Kidney (tissue), 14 donors: ENCODE data around the gene CAVIN3. TPM values are rescaled to one million over a fixed set of nuclear protein-coding genes. Genes with fewer than 3 reads are reported as not detected.
"Not testable (repeated sequence)": the region's sequence is repeated elsewhere in the genome, so short reads cannot be mapped to it uniquely, and the experiment has no call there.

Experiments
- DNase-seq, 5 donors: peaks; one replicate each; pipeline ENCODE4 v3.0.0-alpha.2; 2013 to 2020
- FAIRE-seq: peaks from 2 replicates; lab custom pipeline; 2012; peaks lifted over from hg19 to GRCh38; lab: Jason Lieb, UNC
- H3K27ac ChIP-seq, 2 donors: one replicate each; pipeline ENCODE4 v1.7.0; 2013; ENCODE audit warnings: low read depth in 2 of 2, low read length in 2 of 2, inconsistent platforms in 1 of 2
- H3K27me3 ChIP-seq: one replicate; pipeline ENCODE4 v1.7.1; 2013; ENCODE audit warnings: low read length, inconsistent platforms; ENCODE audit not compliant: control insufficient read depth, insufficient read depth
- H3K36me3 ChIP-seq, 3 donors: one replicate each; pipeline versions ENCODE4 v1.7.0 to v1.7.1; 2013; ENCODE audit warnings: low read length in 3 of 3, control low read depth in 1 of 3, inconsistent platforms in 1 of 3; ENCODE audit not compliant: insufficient read depth in 3 of 3, control insufficient read depth in 2 of 3
- H3K4me1 ChIP-seq, 3 donors: one replicate each; pipeline versions ENCODE4 v1.7.0 to v1.7.1; 2013; ENCODE audit warnings: low read length in 3 of 3, inconsistent platforms in 1 of 3, low read depth in 1 of 3; ENCODE audit not compliant: control insufficient read depth in 2 of 3, insufficient read depth in 2 of 3
- H3K4me3 ChIP-seq, 3 donors: one replicate each; pipeline versions ENCODE4 v1.7.0 to v1.8.1; 2013; ENCODE audit warnings: low read length in 3 of 3, control low read depth in 1 of 3, inconsistent platforms in 1 of 3
- H3K9ac ChIP-seq, 3 donors: one replicate each; pipeline versions ENCODE4 v1.7.0 to v1.7.1; 2013; ENCODE audit warnings: low read length in 3 of 3, control low read depth in 1 of 3, inconsistent platforms in 1 of 3
- H3K9me3 ChIP-seq, 3 donors: one replicate each; pipeline versions ENCODE4 v1.7.0 to v1.7.1; 2013; ENCODE audit warnings: low read length in 3 of 3, control low read depth in 1 of 3, inconsistent platforms in 1 of 3; ENCODE audit not compliant: control insufficient read depth in 2 of 3, insufficient read depth in 1 of 3
- CTCF ChIP-seq: IDR thresholded peaks from 3 replicates; pipeline ENCODE4 v1.5.1; 2012; ENCODE audit warnings: mild to moderate bottlenecking, moderate library complexity, borderline replicate concordance; ENCODE audit not compliant: insufficient read depth; ENCODE audit errors: extremely low read depth
- intact Hi-C: fragments of 100-400 bp; cut with DNase I; formaldehyde crosslinking; loops from one replicate; pipeline ENCODE4 v1.11.1; 2022
- polyA plus RNA-seq: library from polyadenylated mRNA; stranded (reverse); fragments of 350-450 nt; fragmentation: Illumina TruSeq; extraction: RNeasy Lipid Tissue Mini Kit (QIAGEN cat#74804); gene quantifications from one replicate; pipeline ENCODE4 v1.2.3, GENCODE V29; 2014; ENCODE audit warnings: low read depth, low replicate concordance; ENCODE audit not compliant: insufficient read depth
- total RNA-seq: library from RNA; stranded (reverse); fragmentation: NEBNext Ultra II Directional; extraction: Animal tissue kit (Norgen Biotek cat#: 25700); gene quantifications from one replicate; pipeline ENCODE4 v1.2.1, GENCODE V29; 2021
- donor health status: control.
- donor health status: control.
- donor health status: control.
- donor health status: control.
- donor health status: control.
- donor health status: DM: yes; HTN: yes; CAD: no.
- donor health status: Normal renal cell carcinoma (clear cell type).

Gene CAVIN3
- total and polyA plus RNA-seq, 2 donors from 2014 or later, result 55.1 to 58.1 TPM

GRCh38 chr11:6284250-6284649 lies 36.1 kb downstream of the CAVIN3 start:
- Histone ChIP-seq H3K36me3 (no peaks in the 10 kb centered on the region), H3K27me3 (no peaks in the 10 kb centered on the region), H3K9me3 (no peaks in the 10 kb centered on the region), H3K4me1 (no peaks in the 10 kb centered on the region), H3K27ac (no peak overlapping the region), H3K4me3 (no peak overlapping the region), H3K9ac (no peak overlapping the region)
- intact Hi-C loops, result no loop called here
- no peak for TF ChIP-seq CTCF
- DNase-seq (no peak), FAIRE-seq (no peak)

- intact Hi-C loops, result no loop called here
- TF ChIP-seq CTCF, result no peak
- no peaks in the 10 kb centered on the region for H3K4me1 ChIP-seq
- no peak overlapping the region for H3K9ac ChIP-seq
- no peaks in the 10 kb centered on the region for H3K27me3 ChIP-seq
- DNase-seq, result no peak
- FAIRE-seq, result no peak
- H3K27ac ChIP-seq, result no peak overlapping the region
- H3K4me3 ChIP-seq, result no peak overlapping the region
- H3K36me3 ChIP-seq, result no peaks in the 10 kb centered on the region
- H3K9me3 ChIP-seq, result no peaks in the 10 kb centered on the region
These were observed 36.8 kb downstream of the CAVIN3 start for GRCh38 chr11:6283453-6284023.

GRCh38 chr11:6280809-6281208 lies 39.5 kb downstream of the CAVIN3 start:
- H3K9ac ChIP-seq, H3K4me1 ChIP-seq, DNase-seq, H3K27ac ChIP-seq, H3K27me3 ChIP-seq, H3K36me3 ChIP-seq, intact Hi-C loops, H3K4me3 ChIP-seq, H3K9me3 ChIP-seq, FAIRE-seq: not testable (repeated sequence)

GRCh38 chr11:6273188-6273587 lies 47.1 kb downstream of the CAVIN3 start:
- no peak overlapping the region for H3K4me3 ChIP-seq
- H3K27me3 ChIP-seq, result no peaks in the 10 kb centered on the region
- H3K4me1 ChIP-seq, result no peaks in the 10 kb centered on the region
- H3K9ac ChIP-seq, result no peak overlapping the region
- FAIRE-seq (no peak), DNase-seq (no peak)
- TF ChIP-seq CTCF, result no peak
- no peaks in the 10 kb centered on the region for H3K36me3 ChIP-seq
- H3K27ac ChIP-seq, result no peak overlapping the region
- intact Hi-C loops, result no loop called here
- H3K9me3 ChIP-seq, result no peaks in the 10 kb centered on the region
